AG08395 (cell line): Measurements from ENCODE around the gene ANO8.
"Not testable (repeated sequence)": the region's sequence is repeated elsewhere in the genome, so short reads cannot be mapped to it uniquely, and the experiment has no call there.

Source experiments
- DNase-seq: peaks from one replicate; pipeline ENCODE4 v3.0.0; 2012; ENCODE audit warnings: mixed read lengths, low spot score

The ANO8 gene

GRCh38 chr19:17286752-17287151 is 47.9 kb downstream of the ANO8 start:
- DNase-seq: no peak

GRCh38 chr19:17286263-17286662 is 48.4 kb downstream of the ANO8 start:
- no peak for DNase-seq

- no peak for DNase-seq
These were observed 49.1 kb downstream of the ANO8 start for GRCh38 chr19:17285415-17286135.

GRCh38 chr19:17283504-17283996 is 51.1 kb downstream of the ANO8 start:
- DNase-seq: no peak

- DNase-seq: peak; percentile 84
These were observed 52.0 kb downstream of the ANO8 start for GRCh38 chr19:17282488-17283125.

- DNase-seq: peak; percentile 35
These were observed 53.0 kb downstream of the ANO8 start, which contains the start of gene ANKLE1 for GRCh38 chr19:17281391-17282304. TSS of gene ANKLE1 (plus strand) at chr19:17281901. CDS start at chr19:17281921, 20 bp downstream.

- no peak for DNase-seq
These were observed 55.2 kb downstream of the ANO8 start for GRCh38 chr19:17279436-17279835.

GRCh38 chr19:17275441-17276175 is 59.0 kb downstream of the ANO8 start:
- DNase-seq: no peak

- DNase-seq: not testable (repeated sequence)
These were observed 59.8 kb downstream of the ANO8 start for GRCh38 chr19:17274892-17275291.
